Motor neuron (in vitro differentiated cells): ENCODE measurements around the gene NSMCE4A. TPM values are rescaled to one million over a fixed set of nuclear protein-coding genes. Genes with fewer than 3 reads are reported as not detected.
"Not testable (repeated sequence)": the region's sequence is repeated elsewhere in the genome, so short reads cannot be mapped to it uniquely, and the experiment has no call there.

Experiments used
- ATAC-seq, 8 experiments: fragments of 200-7000 bp; cut with Tn5 transposase; replicated peaks in 6 of 8; 2 replicates each; pipeline ENCODE4 v1.8.0; 2021; ENCODE audit warnings: mild to moderate bottlenecking in 8 of 8, moderate library complexity in 8 of 8
- H3K27ac ChIP-seq, 2 donors: fragments of 250-450 bp; sonication (Bioruptor Pico); 2 replicates each; pipeline ENCODE4 v1.9.0; 2021; ENCODE audit warnings: antibody characterized with exemption in 2 of 2, mild to moderate bottlenecking in 2 of 2, moderate library complexity in 1 of 2
- H3K4me1 ChIP-seq, 2 donors: fragments of 250-450 bp; sonication (Bioruptor Pico); replicated peaks in 1 of 2; 2 replicates each; pipeline ENCODE4 v1.6.1; 2021; ENCODE audit warnings: antibody characterized with exemption in 2 of 2, mild to moderate bottlenecking in 2 of 2, moderate library complexity in 1 of 2
- H3K4me3 ChIP-seq, 5 donors: fragments of 250-450 bp; sonication (Bioruptor Pico); 2 replicates each; pipeline ENCODE4 v1.9.0; 2021; ENCODE audit warnings: antibody characterized with exemption in 5 of 5, mild to moderate bottlenecking in 5 of 5, moderate library complexity in 4 of 5
- WGBS, 10 experiments: fragments of 450-650 bp; shearing (Covaris generic); methylation state at CpG; one replicate each; pipeline ENCODE4 v1.0.0; 2022; 5-methylcytosine and 5-hydroxymethylcytosine counted together
- in situ Hi-C, 9 experiments: fragments of 400-800 bp; cut with MboI; loops; one replicate each; pipeline ENCODE4 v1.15.0; 2021; ENCODE audit warnings: low sequenced_read_pairs in 9 of 9, low pct_unique_long_range_greater_than_20kb in 2 of 9; ENCODE audit not compliant: unreplicated experiment in 9 of 9
- total RNA-seq, 8 experiments: library from RNA; unstranded; fragments of 300-600 nt; gene quantifications; 2 replicates each; pipeline versions ENCODE4 v1.2.3 to v1.2.4, GENCODE V29; 2022

The NSMCE4A gene
- total RNA-seq, 8 experiments from 2014 or later = 19.9 to 44.8 (median 23.7) TPM

- peak overlapping the region; percentile 73 to 97 (median 79) for H3K4me3 ChIP-seq
- no peak for ATAC-seq
- peaks cover 16 to 19% of the 10 kb centered on the region in 2 donors for H3K4me1 ChIP-seq
- H3K27ac ChIP-seq = peak overlapping the region; percentile 10 to 98
- in situ Hi-C loops = no loop called here
- WGBS, 10 experiments = 40 to 93% (median 74%) methylated on average over 1 to 4 of the region's 4 CpGs
These were observed 48.9 kb downstream of the NSMCE4A start for GRCh38 chr10:121926157-121926556.

GRCh38 chr10:121921238-121921931, 53.6 kb downstream of the NSMCE4A start:
- ATAC-seq = peak in 5 of 8 experiments; percentile 81 to 93 (median 91)
- Histone ChIP-seq H3K4me1 (peaks cover 17% of the 10 kb centered on the region in 2 donors), H3K27ac (peak overlapping the region; percentile 51), H3K4me3 (no peak overlapping the region)
- in situ Hi-C loops = no loop called here
- 13 to 79% (median 40%) methylated on average over 1 to 10 of the region's 10 CpGs; no CpG with 5 or more reads in 1 of the 10 experiments for WGBS, 10 experiments

- in situ Hi-C loops = no loop called here
- no peak for ATAC-seq
- WGBS, 10 experiments = 29 to 97% (median 83%) methylated on average over 1 to 7 of the region's 10 CpGs; no CpG with 5 or more reads in 1 of the 10 experiments
These were observed 55.4 kb downstream of the NSMCE4A start for GRCh38 chr10:121919666-121920065.

DNA sequence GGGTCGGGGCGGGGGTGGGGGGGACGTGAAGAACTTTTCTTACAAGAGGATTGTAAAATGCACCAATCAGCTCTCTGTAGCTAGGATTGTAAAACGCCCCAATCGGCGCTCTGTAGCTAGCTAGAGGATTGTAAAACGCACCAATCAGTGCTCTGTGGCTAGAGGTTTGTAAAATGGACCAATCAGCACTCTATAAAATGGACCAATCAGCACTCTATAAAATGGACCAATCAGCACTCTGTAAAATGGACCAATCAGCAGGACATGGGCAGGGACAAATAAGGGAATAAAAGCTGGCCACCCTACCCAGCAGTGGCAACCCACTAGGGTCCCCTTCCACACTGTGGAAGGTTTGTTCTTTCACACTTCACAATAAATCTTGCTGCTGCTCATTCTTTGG, 56.2 kb downstream of the NSMCE4A start:
- H3K27ac ChIP-seq, in situ Hi-C loops: not testable (repeated sequence)
- WGBS, 10 experiments = 85 to 100% (median 94%) methylated on average over 1 to 7 of the region's 7 CpGs; no CpG with 5 or more reads in 4 of the 10 experiments

More at GRCh38 chr10:121919666-121920065, 55.4 kb downstream of the NSMCE4A start:
- Histone ChIP-seq H3K27ac (no peak overlapping the region), H3K4me3 (no peak overlapping the region), H3K4me1 (peaks cover 12% of the 10 kb centered on the region in 2 donors)

DNA sequence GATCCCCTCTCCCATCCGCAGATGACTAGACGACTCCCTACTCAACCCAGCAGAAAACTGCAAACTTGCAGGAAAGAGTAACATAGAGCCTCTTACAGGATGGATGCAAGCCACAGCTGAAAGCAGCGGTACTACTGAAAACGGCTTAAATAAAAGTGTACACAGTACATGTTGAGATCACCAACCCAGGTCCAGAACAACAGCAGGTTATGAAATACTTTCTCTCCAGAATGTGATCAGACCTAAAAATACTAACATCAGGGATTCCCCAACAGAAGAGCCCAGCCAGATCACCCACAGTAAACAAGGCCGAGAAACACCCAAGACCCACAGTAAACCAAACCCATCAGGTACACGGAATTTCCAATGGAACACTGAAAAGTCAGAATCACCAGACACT, 60.4 kb downstream of the NSMCE4A start:
- in situ Hi-C loops = no loop called here
- Histone ChIP-seq H3K27ac (no peak overlapping the region), H3K4me1 (no peaks in the 10 kb centered on the region), H3K4me3 (no peak overlapping the region)
- WGBS, 10 experiments = 43 to 100% (median 95%) methylated on average over 1 to 6 of the region's 6 CpGs
- no peak for ATAC-seq

More for the DNA sequence above, 56.2 kb downstream of the NSMCE4A start:
- peaks cover 12% of the 10 kb centered on the region in 2 donors for H3K4me1 ChIP-seq
- not testable (repeated sequence) for H3K4me3 ChIP-seq, ATAC-seq

DNA sequence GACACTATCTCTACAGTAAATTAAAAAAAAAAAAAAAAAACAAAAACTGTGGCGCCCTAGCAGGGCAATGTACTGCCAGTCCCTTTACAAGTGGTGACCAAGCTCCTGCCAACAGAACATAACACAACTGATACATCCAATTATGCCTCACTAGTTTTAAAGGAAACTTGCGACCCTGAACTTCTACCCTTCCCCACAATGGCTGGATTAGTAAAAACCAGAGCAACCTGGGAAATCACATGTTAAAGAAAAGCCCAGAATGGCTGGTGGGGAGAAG, 63.7 kb downstream of the NSMCE4A start:
- Histone ChIP-seq H3K4me1 (no peaks in the 10 kb centered on the region), H3K4me3 (no peak overlapping the region), H3K27ac (no peak overlapping the region)
- in situ Hi-C loops = no loop called here
- WGBS, 10 experiments = 83 to 100% (median 100%) methylated on average over 1 to 2 of the region's 2 CpGs; no CpG with 5 or more reads in 3 of the 10 experiments
- ATAC-seq = no peak

- no peak for ATAC-seq
- in situ Hi-C loops = no loop called here
- Histone ChIP-seq H3K4me3 (no peak overlapping the region), H3K27ac (no peak overlapping the region), H3K4me1 (no peaks in the 10 kb centered on the region)
- 57 to 97% (median 85%) methylated on average over 3 to 5 of the region's 5 CpGs for WGBS, 10 experiments
These were observed 64.2 kb downstream of the NSMCE4A start for GRCh38 chr10:121910673-121911420.

Other genes with a start within 250 kb of the NSMCE4A start
- 10 to 100 TPM; 23.9 to 36.9 (median 31.7) TPM for gene ATE1, start 47.2 kb downstream of the NSMCE4A start, total RNA-seq
- gene TACC2, start 13.9 kb upstream of the NSMCE4A start, total RNA-seq = 10 to 100 TPM; 14.0 to 63.3 (median 31.9) TPM